Limb (tissue), 2 donors: ENCODE results near the gene HERPUD1.

Experiments
- DNase-seq, 2 donors: peaks; one replicate each; pipeline ENCODE4 v3.0.0-alpha.2; 2016; ENCODE audit errors: extremely low spot score in 2 of 2

The HERPUD1 gene

GRCh38 chr16:56910654-56911539, 21.0 kb upstream of the HERPUD1 start:
- no peak for DNase-seq

GRCh38 chr16:56911771-56912571, 20.0 kb upstream of the HERPUD1 start:
- no peak for DNase-seq

- no peak for DNase-seq
Observed at GRCh38 chr16:56912746-56913708, 18.9 kb upstream of the HERPUD1 start.

GRCh38 chr16:56914896-56915295, 17.0 kb upstream of the HERPUD1 start:
- no peak for DNase-seq

DNA sequence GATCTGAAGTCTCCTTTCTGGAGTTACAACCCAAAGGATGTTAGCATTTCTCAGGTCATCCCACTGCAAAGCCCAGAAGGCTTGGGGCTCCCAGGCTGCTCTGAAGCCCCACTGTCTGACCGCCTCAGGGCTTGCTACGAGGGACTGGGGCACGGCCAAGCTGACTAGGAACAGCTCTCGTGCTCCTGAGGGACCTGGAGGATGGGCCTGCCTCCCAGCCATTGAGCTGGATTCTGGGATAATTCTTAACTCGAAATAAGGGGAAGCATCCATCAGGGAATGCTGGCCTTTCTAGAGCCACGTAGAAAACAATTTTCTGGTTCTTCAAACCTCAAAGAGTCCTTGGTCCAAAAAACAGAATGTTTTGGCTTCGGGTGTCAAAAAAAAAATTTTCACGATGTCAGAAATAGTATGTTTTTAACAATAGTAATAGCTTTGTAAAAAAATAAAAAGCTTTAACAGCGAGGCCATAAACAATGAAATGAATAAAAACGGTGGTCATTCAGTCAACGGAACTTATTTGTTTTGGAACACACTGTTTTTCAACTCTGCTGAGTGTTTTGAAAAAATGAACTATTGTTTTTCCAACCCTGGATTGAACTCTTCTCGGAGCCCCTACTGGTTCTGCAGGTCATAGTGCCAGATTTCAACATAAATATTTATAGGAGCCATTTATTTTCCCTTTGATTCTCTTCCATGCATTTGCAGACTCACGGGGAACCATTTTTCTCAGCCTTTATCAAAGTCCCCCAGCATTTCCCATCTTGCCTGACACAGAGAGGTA, 16.4 kb upstream of the HERPUD1 start:
- DNase-seq, result no peak

- DNase-seq, result no peak
Observed at GRCh38 chr16:56916571-56917403, 15.2 kb upstream of the HERPUD1 start.

DNA sequence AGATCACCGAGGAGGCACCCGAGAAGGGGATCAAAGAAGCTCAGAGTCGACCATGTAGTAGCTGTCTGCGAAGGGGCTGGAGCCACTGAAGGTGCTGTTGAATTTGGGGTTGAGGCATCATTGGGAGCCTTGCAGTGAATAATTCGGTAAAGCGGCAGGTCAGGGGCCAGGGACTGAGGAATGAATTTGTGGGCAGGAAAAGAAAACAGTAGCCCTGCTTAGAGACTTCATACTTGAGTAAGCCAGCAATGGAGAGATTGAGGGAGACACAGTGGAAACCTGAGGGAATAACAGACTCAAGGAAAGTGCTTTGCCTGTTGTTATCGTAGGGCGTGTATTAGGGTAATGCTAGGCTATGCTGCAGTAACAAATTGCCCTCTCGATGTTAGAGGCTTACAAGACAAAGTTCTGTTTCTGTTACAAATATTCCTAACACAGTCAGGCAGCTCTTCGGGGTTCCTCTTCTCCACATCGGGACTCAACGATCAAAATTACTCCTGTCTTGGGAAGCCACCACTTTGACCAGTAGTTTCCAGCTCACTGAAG, 13.4 kb upstream of the HERPUD1 start:
- DNase-seq, result no peak

- no peak for DNase-seq
Observed at GRCh38 chr16:56919099-56919800, 12.7 kb upstream of the HERPUD1 start.

GRCh38 chr16:56921571-56921970, 10.4 kb upstream of the HERPUD1 start:
- no peak for DNase-seq

DNA sequence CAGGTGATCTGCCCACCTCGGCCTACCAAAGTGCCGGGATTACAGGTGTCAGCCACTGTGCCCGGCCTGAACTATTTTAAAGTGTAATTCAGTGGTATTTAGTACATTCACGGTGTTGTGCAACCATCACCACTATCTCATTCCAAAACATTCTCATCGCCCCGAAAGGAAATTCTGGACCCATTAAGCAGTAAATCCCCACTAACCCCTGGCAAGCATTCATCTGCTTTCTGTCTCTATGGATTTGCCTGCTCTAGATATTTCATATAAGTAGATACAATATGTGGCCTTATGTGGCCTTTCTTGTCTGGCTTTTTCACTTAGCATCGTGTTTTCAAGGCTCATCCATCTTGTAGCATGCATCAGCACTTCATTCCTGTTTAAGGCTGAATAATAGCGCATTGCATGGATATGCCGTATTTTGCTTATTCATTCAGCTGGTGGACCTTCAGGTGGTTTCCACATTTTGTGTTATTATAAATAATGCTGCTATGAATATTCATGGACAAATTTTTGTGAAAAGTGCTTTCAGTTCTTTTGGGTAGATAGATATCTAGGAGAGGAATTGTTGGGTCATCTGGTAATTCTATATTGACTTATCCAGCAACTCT, 8.4 kb upstream of the HERPUD1 start:
- no peak for DNase-seq

GRCh38 chr16:56927471-56927870, 4.5 kb upstream of the HERPUD1 start:
- DNase-seq, result no peak

DNA sequence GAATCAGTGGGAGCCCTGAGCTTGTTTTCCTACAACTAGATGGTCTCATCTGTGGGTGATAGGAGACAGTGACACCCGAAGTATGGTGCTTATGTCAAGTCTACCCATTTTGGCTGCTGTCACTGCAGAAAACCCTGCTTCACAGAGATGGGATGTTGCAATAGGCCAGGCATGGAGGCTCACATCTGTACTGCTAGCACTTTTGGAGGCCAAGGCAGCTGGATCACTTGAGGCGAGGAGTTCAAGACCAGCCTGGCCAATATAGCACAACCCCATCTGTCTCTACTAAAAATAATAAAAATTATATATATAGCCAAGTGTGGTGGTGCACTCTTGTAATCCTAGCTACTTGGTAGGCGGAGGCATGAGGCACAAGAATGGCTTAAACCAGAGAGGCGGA, 2.3 kb upstream of the HERPUD1 start:
- no peak for DNase-seq

DNA sequence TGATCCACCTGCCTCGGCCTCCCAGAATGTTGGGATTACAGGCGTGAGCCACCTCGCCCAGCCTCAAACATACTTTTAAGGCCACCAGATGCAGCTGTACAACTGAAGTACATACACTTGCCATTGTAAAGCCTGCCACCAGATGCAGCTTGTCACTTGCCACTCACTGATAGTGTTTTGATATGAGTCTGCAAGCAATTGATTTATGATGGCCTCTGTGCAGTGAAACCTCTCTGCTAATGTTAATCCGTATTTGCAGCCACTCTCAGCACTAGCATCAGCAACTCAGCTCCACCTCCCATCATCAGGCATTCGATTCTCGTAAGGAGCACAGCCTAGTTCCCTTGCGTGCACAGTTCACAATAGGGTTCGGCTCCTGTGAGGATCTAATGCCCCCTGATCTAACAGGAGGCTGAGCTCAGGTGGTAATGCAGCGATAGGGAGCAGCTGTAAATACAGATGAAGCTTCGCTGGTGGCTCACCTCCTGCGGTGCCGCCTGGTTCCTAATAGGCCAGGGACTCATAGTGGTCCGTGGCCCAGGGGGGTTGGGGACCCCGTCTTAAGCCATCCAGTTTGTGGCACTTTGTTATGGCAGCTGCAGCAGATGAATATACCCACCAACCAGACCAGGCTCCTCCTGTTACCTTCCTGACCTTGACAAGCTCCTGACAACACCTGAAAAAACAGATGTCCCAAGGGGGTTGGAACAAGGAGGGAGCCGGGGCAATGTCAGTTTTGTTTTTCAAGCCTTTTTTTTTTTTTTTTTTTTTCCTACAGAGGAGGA, 1.3 kb upstream of the HERPUD1 start:
- DNase-seq, result peak in 1 of 2 donors; percentile 48

- DNase-seq, result peak in 1 of 2 donors; percentile 53
Observed at GRCh38 chr16:56931271-56931891, 561 bp upstream of the HERPUD1 start.

GRCh38 chr16:56932721-56933619, 1.0 kb downstream of the HERPUD1 start:
- DNase-seq, result peak; percentile 34 to 67
